ENCODE measurements around the gene MAP3K1.

The MAP3K1 gene

DNA sequence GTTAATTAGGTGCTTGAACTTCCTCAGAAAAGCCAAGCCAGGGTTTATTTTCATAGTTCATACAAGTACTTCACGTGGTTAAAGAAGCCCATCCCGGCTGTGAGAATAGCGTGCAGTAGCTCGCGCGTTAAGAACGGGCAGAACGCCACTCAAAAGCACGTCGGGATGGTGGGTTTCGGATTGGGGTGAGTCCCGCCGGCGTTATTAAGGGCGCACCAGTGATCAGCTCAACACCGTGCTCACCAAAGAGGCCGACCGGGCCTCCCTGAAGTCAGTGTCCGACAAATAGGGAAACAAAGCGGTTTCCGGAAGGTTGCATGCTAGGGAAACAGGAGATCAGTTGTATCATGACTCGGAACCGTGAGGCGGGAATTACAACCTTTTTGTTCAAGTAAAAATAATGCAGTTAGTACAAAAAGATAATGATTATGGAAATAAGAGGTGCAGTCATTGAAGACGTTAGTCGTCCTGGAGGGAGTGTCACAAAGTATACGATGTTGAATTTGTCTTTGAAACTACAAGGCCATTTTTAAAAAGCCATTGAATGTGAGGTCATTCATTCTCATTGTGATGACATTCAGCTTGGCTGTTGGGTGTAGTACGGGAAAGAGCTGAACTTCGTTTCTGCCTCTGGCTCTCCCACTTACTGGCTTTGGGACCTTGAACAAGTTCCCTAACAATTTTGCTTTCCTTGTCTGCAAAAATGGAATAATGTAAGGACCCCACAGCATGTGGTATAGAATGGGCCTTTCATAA is 95.0 kb downstream of the MAP3K1 start (continued):
- TF ChIP-seq, protein P1, sequence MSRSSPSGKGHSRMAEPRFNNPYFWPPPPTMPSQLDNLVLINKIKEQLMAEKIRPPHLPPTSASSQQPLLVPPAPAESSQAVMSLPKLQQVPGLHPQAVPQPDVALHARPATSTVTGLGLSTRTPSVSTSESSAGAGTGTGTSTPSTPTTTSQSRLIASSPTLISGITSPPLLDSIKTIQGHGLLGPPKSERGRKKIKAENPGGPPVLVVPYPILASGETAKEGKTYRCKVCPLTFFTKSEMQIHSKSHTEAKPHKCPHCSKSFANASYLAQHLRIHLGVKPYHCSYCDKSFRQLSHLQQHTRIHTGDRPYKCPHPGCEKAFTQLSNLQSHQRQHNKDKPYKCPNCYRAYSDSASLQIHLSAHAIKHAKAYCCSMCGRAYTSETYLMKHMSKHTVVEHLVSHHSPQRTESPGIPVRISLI (tag by site-specific recombination; IDR thresholded peaks at IDR 0.05): no peak
- TF ChIP-seq YY1 (tag by site-specific recombination; IDR thresholded peaks at IDR 0.05) (peak; percentile 23; the same call in 1 of the 2 replicates), ZNF621 (tag by site-specific recombination; IDR thresholded peaks at IDR 0.05) (no peak), SETDB1 (IDR thresholded peaks at IDR 0.05; ENCODE audit: insufficient read length, low read length) (no peak), OVOL3 (tag by site-specific recombination; IDR thresholded peaks at IDR 0.05) (no peak), PRDM1 (tag by site-specific recombination; IDR thresholded peaks at IDR 0.05) (no peak), ZXDB (tag by site-specific recombination; IDR thresholded peaks at IDR 0.05) (peak; percentile 14), ZNF600 (tag by site-specific recombination; IDR thresholded peaks at IDR 0.05) (peak; percentile 77), ZNF324 (tag by site-specific recombination; IDR thresholded peaks at IDR 0.05) (no peak), ZBTB21 (tag by site-specific recombination; IDR thresholded peaks at IDR 0.05) (peak; percentile 87), ZNF660 (tag by site-specific recombination; IDR thresholded peaks at IDR 0.05) (peak; percentile 62; the same call in 1 of the 2 replicates), ZNF266 (tag by site-specific recombination; IDR thresholded peaks at IDR 0.05; ENCODE audit: low read depth) (no peak), ZNF629 (tag by site-specific recombination; IDR thresholded peaks at IDR 0.05) (peak; percentile 81), ZNF2 (tag by site-specific recombination; IDR thresholded peaks at IDR 0.05) (peak; percentile 74; the same call in 1 of the 2 replicates), ZNF561 (tag by site-specific recombination; IDR thresholded peaks at IDR 0.05; ENCODE audit: borderline replicate concordance) (peak; percentile 10; the same call in 1 of the 2 replicates), SP3 (tag by site-specific recombination; IDR thresholded peaks at IDR 0.05) (no peak), ZBTB48 (tag by site-specific recombination; IDR thresholded peaks at IDR 0.05) (peak; percentile 30; the same call in 1 of the 2 replicates), KLF10 (tag by site-specific recombination; IDR thresholded peaks at IDR 0.05) (peak; percentile 4), ZNF776 (tag by site-specific recombination; IDR thresholded peaks at IDR 0.05; ENCODE audit: borderline replicate concordance) (no peak), ZBTB8A (tag by site-specific recombination; IDR thresholded peaks at IDR 0.05) (no peak), ZNF341 (tag by site-specific recombination; IDR thresholded peaks at IDR 0.05; ENCODE audit: low read depth) (peak; percentile 54), ZBTB20 (tag by site-specific recombination; IDR thresholded peaks at IDR 0.05) (peak; percentile 36; the same call in 1 of the 2 replicates)
- TF ChIP-seq, protein P2, sequence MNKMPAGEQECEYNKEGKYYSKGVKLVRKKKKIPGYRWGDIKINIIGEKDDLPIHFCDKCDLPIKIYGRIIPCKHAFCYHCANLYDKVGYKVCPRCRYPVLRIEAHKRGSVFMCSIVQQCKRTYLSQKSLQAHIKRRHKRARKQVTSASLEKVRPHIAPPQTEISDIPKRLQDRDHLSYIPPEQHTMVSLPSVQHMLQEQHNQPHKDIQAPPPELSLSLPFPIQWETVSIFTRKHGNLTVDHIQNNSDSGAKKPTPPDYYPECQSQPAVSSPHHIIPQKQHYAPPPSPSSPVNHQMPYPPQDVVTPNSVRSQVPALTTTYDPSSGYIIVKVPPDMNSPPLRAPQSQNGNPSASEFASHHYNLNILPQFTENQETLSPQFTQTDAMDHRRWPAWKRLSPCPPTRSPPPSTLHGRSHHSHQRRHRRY (tag by site-specific recombination; IDR thresholded peaks at IDR 0.05): no peak
- TF ChIP-seq, protein P3, sequence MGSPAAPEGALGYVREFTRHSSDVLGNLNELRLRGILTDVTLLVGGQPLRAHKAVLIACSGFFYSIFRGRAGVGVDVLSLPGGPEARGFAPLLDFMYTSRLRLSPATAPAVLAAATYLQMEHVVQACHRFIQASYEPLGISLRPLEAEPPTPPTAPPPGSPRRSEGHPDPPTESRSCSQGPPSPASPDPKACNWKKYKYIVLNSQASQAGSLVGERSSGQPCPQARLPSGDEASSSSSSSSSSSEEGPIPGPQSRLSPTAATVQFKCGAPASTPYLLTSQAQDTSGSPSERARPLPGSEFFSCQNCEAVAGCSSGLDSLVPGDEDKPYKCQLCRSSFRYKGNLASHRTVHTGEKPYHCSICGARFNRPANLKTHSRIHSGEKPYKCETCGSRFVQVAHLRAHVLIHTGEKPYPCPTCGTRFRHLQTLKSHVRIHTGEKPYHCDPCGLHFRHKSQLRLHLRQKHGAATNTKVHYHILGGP (tag by site-specific recombination; IDR thresholded peaks at IDR 0.05): no peak
- TF ChIP-seq, protein P4, sequence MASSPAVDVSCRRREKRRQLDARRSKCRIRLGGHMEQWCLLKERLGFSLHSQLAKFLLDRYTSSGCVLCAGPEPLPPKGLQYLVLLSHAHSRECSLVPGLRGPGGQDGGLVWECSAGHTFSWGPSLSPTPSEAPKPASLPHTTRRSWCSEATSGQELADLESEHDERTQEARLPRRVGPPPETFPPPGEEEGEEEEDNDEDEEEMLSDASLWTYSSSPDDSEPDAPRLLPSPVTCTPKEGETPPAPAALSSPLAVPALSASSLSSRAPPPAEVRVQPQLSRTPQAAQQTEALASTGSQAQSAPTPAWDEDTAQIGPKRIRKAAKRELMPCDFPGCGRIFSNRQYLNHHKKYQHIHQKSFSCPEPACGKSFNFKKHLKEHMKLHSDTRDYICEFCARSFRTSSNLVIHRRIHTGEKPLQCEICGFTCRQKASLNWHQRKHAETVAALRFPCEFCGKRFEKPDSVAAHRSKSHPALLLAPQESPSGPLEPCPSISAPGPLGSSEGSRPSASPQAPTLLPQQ (tag by site-specific recombination; IDR thresholded peaks at IDR 0.05): 0 out of 2 replicates have a peak, but pooled peaks have one; percentile 5
- TF ChIP-seq, protein P5, sequence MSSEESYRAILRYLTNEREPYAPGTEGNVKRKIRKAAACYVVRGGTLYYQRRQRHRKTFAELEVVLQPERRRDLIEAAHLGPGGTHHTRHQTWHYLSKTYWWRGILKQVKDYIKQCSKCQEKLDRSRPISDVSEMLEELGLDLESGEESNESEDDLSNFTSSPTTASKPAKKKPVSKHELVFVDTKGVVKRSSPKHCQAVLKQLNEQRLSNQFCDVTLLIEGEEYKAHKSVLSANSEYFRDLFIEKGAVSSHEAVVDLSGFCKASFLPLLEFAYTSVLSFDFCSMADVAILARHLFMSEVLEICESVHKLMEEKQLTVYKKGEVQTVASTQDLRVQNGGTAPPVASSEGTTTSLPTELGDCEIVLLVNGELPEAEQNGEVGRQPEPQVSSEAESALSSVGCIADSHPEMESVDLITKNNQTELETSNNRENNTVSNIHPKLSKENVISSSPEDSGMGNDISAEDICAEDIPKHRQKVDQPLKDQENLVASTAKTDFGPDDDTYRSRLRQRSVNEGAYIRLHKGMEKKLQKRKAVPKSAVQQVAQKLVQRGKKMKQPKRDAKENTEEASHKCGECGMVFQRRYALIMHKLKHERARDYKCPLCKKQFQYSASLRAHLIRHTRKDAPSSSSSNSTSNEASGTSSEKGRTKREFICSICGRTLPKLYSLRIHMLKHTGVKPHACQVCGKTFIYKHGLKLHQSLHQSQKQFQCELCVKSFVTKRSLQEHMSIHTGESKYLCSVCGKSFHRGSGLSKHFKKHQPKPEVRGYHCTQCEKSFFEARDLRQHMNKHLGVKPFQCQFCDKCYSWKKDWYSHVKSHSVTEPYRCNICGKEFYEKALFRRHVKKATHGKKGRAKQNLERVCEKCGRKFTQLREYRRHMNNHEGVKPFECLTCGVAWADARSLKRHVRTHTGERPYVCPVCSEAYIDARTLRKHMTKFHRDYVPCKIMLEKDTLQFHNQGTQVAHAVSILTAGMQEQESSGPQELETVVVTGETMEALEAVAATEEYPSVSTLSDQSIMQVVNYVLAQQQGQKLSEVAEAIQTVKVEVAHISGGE (tag by site-specific recombination; conservative IDR thresholded peaks at IDR 0.05; ENCODE audit: low read depth): peak; percentile 82
- TF ChIP-seq, protein P6, sequence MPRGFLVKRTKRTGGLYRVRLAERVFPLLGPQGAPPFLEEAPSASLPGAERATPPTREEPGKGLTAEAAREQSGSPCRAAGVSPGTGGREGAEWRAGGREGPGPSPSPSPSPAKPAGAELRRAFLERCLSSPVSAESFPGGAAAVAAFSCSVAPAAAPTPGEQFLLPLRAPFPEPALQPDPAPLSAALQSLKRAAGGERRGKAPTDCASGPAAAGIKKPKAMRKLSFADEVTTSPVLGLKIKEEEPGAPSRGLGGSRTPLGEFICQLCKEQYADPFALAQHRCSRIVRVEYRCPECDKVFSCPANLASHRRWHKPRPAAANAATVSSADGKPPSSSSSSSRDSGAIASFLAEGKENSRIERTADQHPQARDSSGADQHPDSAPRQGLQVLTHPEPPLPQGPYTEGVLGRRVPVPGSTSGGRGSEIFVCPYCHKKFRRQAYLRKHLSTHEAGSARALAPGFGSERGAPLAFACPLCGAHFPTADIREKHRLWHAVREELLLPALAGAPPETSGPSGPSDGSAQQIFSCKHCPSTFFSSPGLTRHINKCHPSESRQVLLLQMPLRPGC (tag by site-specific recombination; IDR thresholded peaks at IDR 0.05): 0 out of 2 replicates have a peak, but pooled peaks have one; percentile 24
- TF ChIP-seq, protein P7, sequence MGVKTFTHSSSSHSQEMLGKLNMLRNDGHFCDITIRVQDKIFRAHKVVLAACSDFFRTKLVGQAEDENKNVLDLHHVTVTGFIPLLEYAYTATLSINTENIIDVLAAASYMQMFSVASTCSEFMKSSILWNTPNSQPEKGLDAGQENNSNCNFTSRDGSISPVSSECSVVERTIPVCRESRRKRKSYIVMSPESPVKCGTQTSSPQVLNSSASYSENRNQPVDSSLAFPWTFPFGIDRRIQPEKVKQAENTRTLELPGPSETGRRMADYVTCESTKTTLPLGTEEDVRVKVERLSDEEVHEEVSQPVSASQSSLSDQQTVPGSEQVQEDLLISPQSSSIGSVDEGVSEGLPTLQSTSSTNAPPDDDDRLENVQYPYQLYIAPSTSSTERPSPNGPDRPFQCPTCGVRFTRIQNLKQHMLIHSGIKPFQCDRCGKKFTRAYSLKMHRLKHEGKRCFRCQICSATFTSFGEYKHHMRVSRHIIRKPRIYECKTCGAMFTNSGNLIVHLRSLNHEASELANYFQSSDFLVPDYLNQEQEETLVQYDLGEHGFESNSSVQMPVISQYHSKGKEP (tag by site-specific recombination; IDR thresholded peaks at IDR 0.05): no peak
